ENCODE measurements around the gene MYMX. TPM values are rescaled to one million over a fixed set of nuclear protein-coding genes. Genes with fewer than 3 reads are reported as not detected.
A peak's percentile ranks its signal among the peaks of the same experiment; 100 is the strongest.
"Not testable (repeated sequence)": the region's sequence is repeated elsewhere in the genome, so short reads cannot be mapped to it uniquely, and the experiment has no call there.

The MYMX gene
- polyA plus RNA-seq, 1 donor, result 0.13 TPM

DNA sequence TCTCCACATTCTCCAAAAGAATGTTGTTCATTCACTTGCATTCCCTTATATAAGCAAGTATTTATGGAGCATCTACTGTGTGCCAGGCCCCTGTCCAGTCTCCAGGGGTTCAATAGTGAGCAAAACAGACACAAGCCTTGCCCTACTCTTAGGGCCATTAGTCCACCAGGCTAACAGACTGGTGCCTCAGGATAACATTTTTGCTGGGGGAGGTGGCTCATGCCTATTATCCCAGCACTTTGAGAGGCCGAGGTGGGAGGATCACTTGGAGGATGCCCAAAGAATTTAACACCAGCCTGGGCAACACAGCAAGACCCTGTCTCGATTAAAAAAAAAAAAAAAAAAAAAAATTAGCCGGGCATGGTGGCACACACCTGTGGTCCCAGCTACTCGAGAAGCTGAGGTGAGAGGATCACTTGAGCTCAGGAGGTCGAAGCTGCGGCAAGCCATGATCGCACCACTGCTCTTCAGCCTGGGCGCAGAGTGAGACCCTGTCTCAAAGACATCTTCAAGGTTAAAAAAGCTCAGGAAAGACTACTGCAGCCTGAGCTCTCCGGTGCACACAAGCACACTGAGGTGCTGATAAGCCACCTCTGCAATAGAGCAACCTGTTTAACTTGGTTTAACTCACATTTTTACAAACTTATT is 38.2 kb upstream of the MYMX start:
- Histone ChIP-seq H3K4me3 (ENCODE audit: low read length) (no peak overlapping the region), H3K27ac (ENCODE audit: low read length) (no peak overlapping the region), H3K9me3 (ENCODE audit: control insufficient read depth, low read depth, low read length) (peaks cover 2% of the 10 kb centered on the region), H3K36me3 (ENCODE audit: control insufficient read depth, insufficient read depth, low read length) (no peaks in the 10 kb centered on the region), H3K27me3 (ENCODE audit: control insufficient read depth, insufficient read depth, low read length) (no peaks in the 10 kb centered on the region), H3K4me1 (ENCODE audit: control insufficient read depth, insufficient read depth, low read length) (no peaks in the 10 kb centered on the region)
- no CpG with 5 or more reads among the region's 9 CpGs for WGBS (ENCODE audit: insufficient coverage, low lambda C conversion rate)
- DNase-seq, result no peak

DNA sequence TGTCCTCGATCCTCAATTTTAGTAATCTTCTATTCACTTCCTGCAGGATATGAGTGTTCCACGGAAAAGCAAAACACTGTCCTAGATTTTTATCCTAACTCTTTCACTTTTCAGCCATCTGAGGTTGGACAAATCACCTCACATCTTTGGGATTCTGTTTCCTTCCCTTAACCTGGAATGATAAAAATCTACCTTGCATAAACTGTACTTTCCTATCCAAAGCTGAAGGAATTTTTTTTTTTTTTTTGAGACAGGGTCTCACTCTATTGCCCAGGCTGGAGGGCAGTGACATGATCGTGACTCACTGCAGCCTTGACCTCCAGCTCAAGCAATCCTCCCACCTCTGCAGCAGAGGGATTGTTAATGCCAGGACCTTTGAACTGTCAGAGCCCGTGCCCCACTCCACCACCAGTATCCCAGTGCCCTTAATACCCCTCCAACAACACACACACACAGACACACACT is 37.6 kb upstream of the MYMX start:
- 43% methylated on average over 2 of the region's 4 CpGs for WGBS (ENCODE audit: insufficient coverage, low lambda C conversion rate)
- no peak overlapping the region for H3K27ac ChIP-seq (ENCODE audit: low read length)
- no peaks in the 10 kb centered on the region for H3K36me3 ChIP-seq (ENCODE audit: control insufficient read depth, insufficient read depth, low read length)
- peaks cover 2% of the 10 kb centered on the region for H3K9me3 ChIP-seq (ENCODE audit: control insufficient read depth, low read depth, low read length)
- no peaks in the 10 kb centered on the region for H3K27me3 ChIP-seq (ENCODE audit: control insufficient read depth, insufficient read depth, low read length)
- no peaks in the 10 kb centered on the region for H3K4me1 ChIP-seq (ENCODE audit: control insufficient read depth, insufficient read depth, low read length)
- H3K4me3 ChIP-seq (ENCODE audit: low read length), result no peak overlapping the region
- no peak for DNase-seq

GRCh38 chr6:44179648-44180047 is 37.1 kb upstream of the MYMX start:
- Histone ChIP-seq H3K4me1 (ENCODE audit: control insufficient read depth, insufficient read depth, low read length) (no peaks in the 10 kb centered on the region), H3K9me3 (ENCODE audit: control insufficient read depth, low read depth, low read length) (peaks cover 2% of the 10 kb centered on the region), H3K4me3 (ENCODE audit: low read length) (no peak overlapping the region), H3K27me3 (ENCODE audit: control insufficient read depth, insufficient read depth, low read length) (no peaks in the 10 kb centered on the region), H3K27ac (ENCODE audit: low read length) (no peak overlapping the region), H3K36me3 (ENCODE audit: control insufficient read depth, insufficient read depth, low read length) (no peaks in the 10 kb centered on the region)
- WGBS (ENCODE audit: insufficient coverage, low lambda C conversion rate), result no CpG with 5 or more reads among the region's 7 CpGs
- DNase-seq, result no peak

DNA sequence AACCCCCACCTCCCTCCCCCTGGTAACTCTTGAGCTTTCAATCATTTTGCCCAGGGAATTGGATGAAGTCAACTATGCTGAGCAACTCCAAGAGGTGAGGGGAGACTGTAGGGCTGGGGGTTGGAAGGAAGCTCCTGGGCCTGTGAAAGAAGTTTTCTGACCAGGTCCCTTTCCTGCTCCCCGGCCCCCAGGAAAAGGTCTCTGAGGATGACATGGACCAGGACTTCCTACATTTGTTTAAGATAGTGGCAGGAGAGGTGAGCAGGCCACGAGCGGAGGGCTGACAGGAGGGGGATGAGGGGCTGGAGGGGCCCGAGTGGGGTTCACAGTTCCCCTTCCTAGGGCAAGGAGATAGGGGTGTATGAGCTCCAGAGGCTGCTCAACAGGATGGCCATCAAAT is 36.3 kb upstream of the MYMX start:
- peaks cover 2% of the 10 kb centered on the region for H3K9me3 ChIP-seq (ENCODE audit: control insufficient read depth, low read depth, low read length)
- DNase-seq, result no peak
- WGBS (ENCODE audit: insufficient coverage, low lambda C conversion rate), result no CpG with 5 or more reads among the region's 4 CpGs
- H3K27ac ChIP-seq (ENCODE audit: low read length), result no peak overlapping the region
- no peaks in the 10 kb centered on the region for H3K36me3 ChIP-seq (ENCODE audit: control insufficient read depth, insufficient read depth, low read length)
- no peaks in the 10 kb centered on the region for H3K27me3 ChIP-seq (ENCODE audit: control insufficient read depth, insufficient read depth, low read length)
- no peak overlapping the region for H3K4me3 ChIP-seq (ENCODE audit: low read length)
- no peaks in the 10 kb centered on the region for H3K4me1 ChIP-seq (ENCODE audit: control insufficient read depth, insufficient read depth, low read length)

DNA sequence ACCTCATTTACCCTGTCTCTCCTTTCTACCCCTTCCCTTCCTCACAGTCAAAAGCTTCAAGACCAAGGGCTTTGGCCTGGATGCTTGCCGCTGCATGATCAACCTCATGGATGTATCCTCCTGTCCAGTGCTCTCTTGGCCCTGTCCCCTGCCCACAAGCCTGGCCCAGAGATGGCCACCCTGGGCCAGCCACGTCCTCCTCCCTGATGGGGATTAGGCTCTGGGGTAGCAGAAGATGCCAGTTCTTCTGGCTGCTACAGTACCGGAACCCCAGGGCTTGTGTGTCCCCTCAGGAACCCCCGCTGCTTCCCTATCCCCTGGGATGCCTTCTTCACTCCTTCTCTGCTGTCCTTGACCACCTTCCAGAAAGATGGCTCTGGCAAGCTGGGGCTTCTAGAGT is 35.8 kb upstream of the MYMX start:
- no CpG with 5 or more reads among the region's 4 CpGs for WGBS (ENCODE audit: insufficient coverage, low lambda C conversion rate)
- Histone ChIP-seq H3K9me3 (ENCODE audit: control insufficient read depth, low read depth, low read length) (peaks cover 2% of the 10 kb centered on the region), H3K27me3 (ENCODE audit: control insufficient read depth, insufficient read depth, low read length) (no peaks in the 10 kb centered on the region), H3K4me1 (ENCODE audit: control insufficient read depth, insufficient read depth, low read length) (no peaks in the 10 kb centered on the region), H3K4me3 (ENCODE audit: low read length) (no peak overlapping the region), H3K27ac (ENCODE audit: low read length) (no peak overlapping the region), H3K36me3 (ENCODE audit: control insufficient read depth, insufficient read depth, low read length) (no peaks in the 10 kb centered on the region)
- no peak for DNase-seq

DNA sequence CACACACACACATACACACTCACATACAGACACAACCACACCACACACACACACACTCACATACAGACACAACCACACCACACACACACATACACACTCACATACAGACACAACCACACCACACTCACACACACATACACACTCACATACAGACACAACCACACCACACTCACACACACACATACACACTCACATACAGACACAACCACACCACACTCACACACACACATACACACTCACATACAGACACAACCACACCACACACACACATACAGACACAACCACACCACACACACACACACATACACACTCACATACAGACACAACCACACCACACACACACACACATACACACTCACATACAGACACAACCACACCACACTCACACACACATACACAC is 34.9 kb upstream of the MYMX start:
- H3K27ac ChIP-seq (ENCODE audit: low read length); H3K36me3 ChIP-seq (ENCODE audit: control insufficient read depth, insufficient read depth, low read length); H3K4me3 ChIP-seq (ENCODE audit: low read length); H3K4me1 ChIP-seq (ENCODE audit: control insufficient read depth, insufficient read depth, low read length); DNase-seq; H3K9me3 ChIP-seq (ENCODE audit: control insufficient read depth, low read depth, low read length); H3K27me3 ChIP-seq (ENCODE audit: control insufficient read depth, insufficient read depth, low read length): not testable (repeated sequence)

GRCh38 chr6:44182911-44183390 is 33.8 kb upstream of the MYMX start:
- H3K27me3 ChIP-seq (ENCODE audit: control insufficient read depth, insufficient read depth, low read length), result no peaks in the 10 kb centered on the region
- no peak overlapping the region for H3K4me3 ChIP-seq (ENCODE audit: low read length)
- H3K27ac ChIP-seq (ENCODE audit: low read length), result no peak overlapping the region
- no peak for DNase-seq
- peaks cover 2% of the 10 kb centered on the region for H3K9me3 ChIP-seq (ENCODE audit: control insufficient read depth, low read depth, low read length)
- H3K4me1 ChIP-seq (ENCODE audit: control insufficient read depth, insufficient read depth, low read length), result no peaks in the 10 kb centered on the region
- no CpG with 5 or more reads among the region's 4 CpGs for WGBS (ENCODE audit: insufficient coverage, low lambda C conversion rate)
- no peaks in the 10 kb centered on the region for H3K36me3 ChIP-seq (ENCODE audit: control insufficient read depth, insufficient read depth, low read length)

- H3K9me3 ChIP-seq (ENCODE audit: control insufficient read depth, low read depth, low read length), result peaks cover 2% of the 10 kb centered on the region
- H3K4me1 ChIP-seq (ENCODE audit: control insufficient read depth, insufficient read depth, low read length), result no peaks in the 10 kb centered on the region
- no peaks in the 10 kb centered on the region for H3K36me3 ChIP-seq (ENCODE audit: control insufficient read depth, insufficient read depth, low read length)
- H3K4me3 ChIP-seq (ENCODE audit: low read length), result no peak overlapping the region
- no peak overlapping the region for H3K27ac ChIP-seq (ENCODE audit: low read length)
- no peak for DNase-seq
- no peaks in the 10 kb centered on the region for H3K27me3 ChIP-seq (ENCODE audit: control insufficient read depth, insufficient read depth, low read length)
- WGBS (ENCODE audit: insufficient coverage, low lambda C conversion rate), result no CpG with 5 or more reads among the region's 9 CpGs
These were observed 32.9 kb upstream of the MYMX start for GRCh38 chr6:44183783-44184182.

DNA sequence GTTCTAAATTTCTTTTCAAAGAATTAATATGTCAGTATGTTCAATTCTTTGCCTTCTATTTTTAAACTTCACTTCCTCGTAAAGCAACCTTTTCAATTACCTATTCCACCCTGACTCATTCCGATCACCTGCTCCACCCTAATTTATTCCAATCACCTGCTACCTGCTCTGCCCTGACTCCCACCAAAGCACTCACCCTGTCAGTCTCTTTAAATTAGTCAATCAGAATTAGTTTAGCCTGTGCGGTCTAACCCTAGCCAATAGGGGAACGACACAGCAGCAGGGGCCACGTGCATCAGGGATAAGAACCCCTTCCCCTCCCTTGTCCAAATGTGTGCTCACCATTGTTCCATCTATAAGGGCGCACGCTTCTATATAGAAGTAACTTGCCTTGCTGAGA is 31.4 kb upstream of the MYMX start:
- H3K27ac ChIP-seq (ENCODE audit: low read length); H3K9me3 ChIP-seq (ENCODE audit: control insufficient read depth, low read depth, low read length); H3K4me3 ChIP-seq (ENCODE audit: low read length); H3K36me3 ChIP-seq (ENCODE audit: control insufficient read depth, insufficient read depth, low read length); H3K27me3 ChIP-seq (ENCODE audit: control insufficient read depth, insufficient read depth, low read length); H3K4me1 ChIP-seq (ENCODE audit: control insufficient read depth, insufficient read depth, low read length): not testable (repeated sequence)
- DNase-seq, result peak in 1 of 2 donors; percentile 44
- WGBS (ENCODE audit: insufficient coverage, low lambda C conversion rate), result 17% methylated on average over 1 of the region's 7 CpGs

DNA sequence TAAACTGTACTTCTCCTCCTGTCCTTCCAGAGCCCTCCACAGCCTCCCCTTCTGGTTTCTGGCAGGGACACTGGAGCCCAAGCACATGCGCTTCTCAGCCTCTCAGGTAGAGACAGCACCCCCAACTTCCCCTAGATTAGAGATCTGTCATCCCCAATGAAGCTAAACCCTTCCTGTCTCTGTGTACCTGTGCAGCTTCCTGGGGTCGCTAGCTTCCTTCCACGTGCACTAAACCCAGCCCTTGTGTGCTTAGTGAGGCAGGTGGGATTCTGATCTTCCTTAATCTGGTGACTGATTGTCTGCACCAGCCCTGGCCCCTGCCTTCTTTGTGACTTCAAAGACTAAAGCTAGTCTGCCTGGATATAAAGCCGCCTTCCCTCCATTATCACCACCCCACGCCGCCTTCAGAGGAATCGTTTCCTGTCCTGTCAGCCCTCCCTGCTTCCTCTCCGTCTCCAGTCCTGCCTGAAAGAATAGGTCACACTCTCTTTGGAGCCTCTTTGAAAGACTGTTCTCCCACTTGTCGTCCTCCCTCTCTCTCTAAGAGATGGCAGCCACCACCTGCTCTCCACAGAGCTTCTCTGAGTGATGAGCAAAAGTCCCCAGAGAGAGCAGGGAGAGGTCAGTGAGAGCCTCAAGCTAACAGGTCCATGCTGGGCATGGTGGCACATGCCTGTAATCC is 30.6 kb upstream of the MYMX start:
- Histone ChIP-seq H3K4me3 (ENCODE audit: low read length) (no peak overlapping the region), H3K36me3 (ENCODE audit: control insufficient read depth, insufficient read depth, low read length) (no peaks in the 10 kb centered on the region), H3K27ac (ENCODE audit: low read length) (no peak overlapping the region), H3K9me3 (ENCODE audit: control insufficient read depth, low read depth, low read length) (peaks cover 2% of the 10 kb centered on the region), H3K27me3 (ENCODE audit: control insufficient read depth, insufficient read depth, low read length) (no peaks in the 10 kb centered on the region), H3K4me1 (ENCODE audit: control insufficient read depth, insufficient read depth, low read length) (no peaks in the 10 kb centered on the region)
- WGBS (ENCODE audit: insufficient coverage, low lambda C conversion rate), result 69% methylated on average over 5 of the region's 9 CpGs
- no peak for DNase-seq

- Histone ChIP-seq H3K4me1 (ENCODE audit: control insufficient read depth, insufficient read depth, low read length) (no peaks in the 10 kb centered on the region), H3K9me3 (ENCODE audit: control insufficient read depth, low read depth, low read length) (no peaks in the 10 kb centered on the region), H3K27me3 (ENCODE audit: control insufficient read depth, insufficient read depth, low read length) (no peaks in the 10 kb centered on the region), H3K4me3 (ENCODE audit: low read length) (no peak overlapping the region), H3K27ac (ENCODE audit: low read length) (no peak overlapping the region), H3K36me3 (ENCODE audit: control insufficient read depth, insufficient read depth, low read length) (no peaks in the 10 kb centered on the region)
- DNase-seq, result no peak
- WGBS (ENCODE audit: insufficient coverage, low lambda C conversion rate), result 85% methylated on average over 2 of the region's 7 CpGs
These were observed 30.1 kb upstream of the MYMX start for GRCh38 chr6:44186635-44187025.

Measured in large intestine (tissue), 3 donors.